AG08396 (cell line): Measurements from ENCODE around the gene ATP4B.

Experiments used
- DNase-seq: peaks from one replicate; pipeline ENCODE4 v3.0.0; 2012; ENCODE audit warnings: low spot score, mixed read lengths

ATP4B gene

DNA sequence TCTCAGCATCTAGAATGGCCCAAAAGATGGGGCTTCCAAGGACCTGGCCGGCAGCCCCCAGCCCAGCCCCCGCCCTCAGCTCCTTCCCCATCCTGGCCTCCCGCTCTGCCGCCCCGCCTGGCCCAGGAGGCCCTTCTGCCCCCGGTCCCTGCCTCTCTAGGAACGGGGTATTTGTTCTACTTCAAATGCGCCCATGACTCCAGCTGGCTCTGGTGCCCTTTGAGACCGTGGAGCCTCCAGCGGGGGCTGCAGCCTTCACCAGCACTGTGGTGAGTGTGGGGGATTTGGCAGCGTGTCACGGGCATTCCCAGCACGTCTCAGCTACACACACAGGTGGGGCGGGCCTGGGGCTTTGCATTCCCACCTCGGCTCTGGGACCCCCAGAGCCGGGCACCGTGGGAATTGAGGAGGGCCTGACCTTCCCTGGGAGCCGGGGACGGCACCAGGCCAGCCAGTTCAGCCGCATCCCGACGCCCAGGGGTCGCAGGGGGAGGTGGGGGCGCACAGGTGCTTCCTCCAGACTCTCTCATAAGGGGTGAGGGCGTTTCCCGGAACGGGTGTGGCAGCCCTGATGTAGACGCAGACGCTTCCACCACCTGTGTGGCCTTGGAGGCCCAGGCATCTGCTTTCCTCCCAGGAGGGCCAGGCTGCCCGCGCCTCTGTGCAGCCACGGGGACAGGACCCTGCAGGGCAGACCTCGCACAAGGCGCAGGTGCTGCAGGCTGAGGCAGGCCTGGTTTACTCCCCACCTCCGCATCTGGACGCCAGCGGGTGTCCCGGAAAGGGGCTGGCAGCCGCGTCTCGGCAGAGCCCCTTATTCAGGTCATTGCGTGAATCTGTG is 947 bp downstream of the ATP4B start:
- no peak for DNase-seq

DNA sequence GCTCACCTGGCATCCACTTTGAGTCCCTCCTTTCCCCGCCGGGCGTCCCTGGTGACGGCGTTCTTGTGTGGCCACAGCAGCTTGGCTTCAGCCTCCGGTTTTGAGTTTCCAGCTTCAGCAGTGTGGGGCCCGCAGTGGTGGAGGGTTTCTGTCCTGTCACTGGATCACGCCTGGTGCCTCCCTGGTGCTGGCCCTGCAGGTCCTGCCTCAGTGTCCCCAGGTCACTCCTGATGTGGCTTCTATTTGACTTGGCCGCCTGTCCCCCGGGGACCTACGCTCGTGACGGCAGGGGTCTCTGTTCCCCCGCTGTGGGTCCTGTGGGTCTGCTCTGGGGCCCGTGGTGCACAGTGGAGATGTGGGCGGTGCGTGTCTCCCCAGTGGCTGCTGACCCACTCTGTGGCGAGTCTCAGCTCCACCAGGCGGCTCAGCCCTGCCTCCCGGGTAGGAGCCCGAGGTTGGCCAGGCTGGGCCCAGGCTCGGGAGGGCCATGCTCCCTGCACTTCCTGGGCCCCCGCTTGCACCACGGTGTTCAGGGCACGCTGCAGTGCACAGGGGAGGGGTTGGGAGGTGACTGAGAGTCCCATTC is 1.9 kb downstream of the ATP4B start:
- no peak for DNase-seq

DNA sequence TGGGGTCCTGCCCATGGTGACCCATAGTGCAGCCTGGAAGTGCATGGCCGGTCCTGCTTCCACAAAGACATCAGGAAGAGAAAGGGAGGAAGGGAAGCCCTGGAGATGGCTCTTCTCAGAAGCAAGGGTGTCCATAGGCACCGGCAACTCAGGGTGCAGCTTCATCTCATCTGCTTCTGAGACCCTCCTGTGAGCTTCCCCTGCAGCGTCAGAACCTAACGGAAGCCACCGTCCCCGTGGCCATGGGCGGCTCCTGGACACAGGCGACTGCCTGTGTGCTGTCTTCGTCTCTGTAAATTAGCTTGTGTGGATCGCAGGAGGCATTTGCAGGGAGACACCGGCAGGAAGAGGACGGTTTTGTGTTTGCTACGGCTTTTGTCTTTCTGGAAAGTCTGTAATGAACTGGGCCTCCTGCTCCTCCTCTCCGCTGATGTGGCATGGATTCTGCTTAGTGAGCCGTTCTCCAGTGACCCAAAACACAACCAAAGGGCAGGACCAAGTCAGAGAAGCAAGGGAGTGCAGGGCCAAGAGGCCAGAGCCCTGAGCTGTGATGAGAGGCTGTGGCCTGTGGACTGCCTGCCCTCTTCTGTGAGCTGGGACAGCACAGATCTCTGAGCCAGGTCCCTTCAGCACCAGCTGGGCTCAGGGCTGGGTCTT is 2.5 kb downstream of the ATP4B start:
- DNase-seq = no peak

DNA sequence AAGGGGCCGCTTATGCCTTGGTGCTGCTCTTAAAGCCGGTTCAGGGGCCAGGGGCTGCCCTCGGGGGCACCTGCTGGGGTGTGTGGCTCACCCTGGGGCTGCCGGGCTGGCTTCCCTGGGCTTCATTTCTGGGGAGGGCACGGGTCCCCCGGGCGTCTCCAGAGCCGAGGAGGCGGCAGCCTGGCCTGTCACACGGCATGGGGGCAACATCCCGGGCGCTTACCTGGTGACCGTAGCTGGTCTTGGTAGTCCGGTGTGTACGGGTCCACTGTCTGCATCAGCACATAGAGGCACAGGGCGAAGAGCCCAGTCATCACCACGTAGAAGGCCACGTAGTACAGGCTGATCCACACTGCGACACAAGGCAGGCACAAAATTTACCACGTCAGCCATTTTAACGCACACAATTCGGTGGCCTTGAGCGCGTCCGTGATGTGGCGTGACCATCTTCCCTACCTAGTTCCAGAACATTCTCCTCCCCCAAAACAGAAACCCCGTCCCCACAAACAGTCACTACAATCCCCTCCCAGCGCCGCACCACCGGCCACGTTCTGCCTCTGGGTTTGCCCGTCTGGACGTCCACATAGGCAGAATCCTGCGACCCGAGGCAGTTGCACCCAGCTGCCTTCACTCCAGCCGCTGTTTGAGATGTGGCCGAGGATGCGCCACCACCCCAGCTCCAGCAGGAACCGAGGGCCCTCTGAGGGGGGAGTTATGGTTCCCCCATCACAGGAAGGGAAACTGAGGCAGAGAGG is 3.2 kb downstream of the ATP4B start:
- no peak for DNase-seq

DNA sequence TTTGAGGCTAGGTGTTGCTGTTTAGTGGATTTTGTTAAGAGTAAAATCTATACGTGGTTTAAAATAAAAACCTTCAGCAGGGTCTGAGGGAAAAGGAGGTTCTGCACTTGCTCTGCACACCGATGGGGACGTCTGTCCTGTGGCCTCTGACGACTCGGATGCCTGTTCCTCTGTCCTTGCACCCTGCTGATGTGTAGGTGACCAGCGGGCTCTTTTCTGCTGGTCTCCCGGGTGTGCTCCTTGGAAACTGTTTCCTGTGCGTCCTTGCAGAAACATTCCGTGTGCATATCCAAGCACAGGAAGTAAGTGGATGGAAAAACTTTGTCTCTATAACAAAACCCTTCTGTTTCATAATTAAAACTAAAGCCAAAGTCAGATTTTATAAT is 3.8 kb downstream of the ATP4B start:
- no peak for DNase-seq

DNA sequence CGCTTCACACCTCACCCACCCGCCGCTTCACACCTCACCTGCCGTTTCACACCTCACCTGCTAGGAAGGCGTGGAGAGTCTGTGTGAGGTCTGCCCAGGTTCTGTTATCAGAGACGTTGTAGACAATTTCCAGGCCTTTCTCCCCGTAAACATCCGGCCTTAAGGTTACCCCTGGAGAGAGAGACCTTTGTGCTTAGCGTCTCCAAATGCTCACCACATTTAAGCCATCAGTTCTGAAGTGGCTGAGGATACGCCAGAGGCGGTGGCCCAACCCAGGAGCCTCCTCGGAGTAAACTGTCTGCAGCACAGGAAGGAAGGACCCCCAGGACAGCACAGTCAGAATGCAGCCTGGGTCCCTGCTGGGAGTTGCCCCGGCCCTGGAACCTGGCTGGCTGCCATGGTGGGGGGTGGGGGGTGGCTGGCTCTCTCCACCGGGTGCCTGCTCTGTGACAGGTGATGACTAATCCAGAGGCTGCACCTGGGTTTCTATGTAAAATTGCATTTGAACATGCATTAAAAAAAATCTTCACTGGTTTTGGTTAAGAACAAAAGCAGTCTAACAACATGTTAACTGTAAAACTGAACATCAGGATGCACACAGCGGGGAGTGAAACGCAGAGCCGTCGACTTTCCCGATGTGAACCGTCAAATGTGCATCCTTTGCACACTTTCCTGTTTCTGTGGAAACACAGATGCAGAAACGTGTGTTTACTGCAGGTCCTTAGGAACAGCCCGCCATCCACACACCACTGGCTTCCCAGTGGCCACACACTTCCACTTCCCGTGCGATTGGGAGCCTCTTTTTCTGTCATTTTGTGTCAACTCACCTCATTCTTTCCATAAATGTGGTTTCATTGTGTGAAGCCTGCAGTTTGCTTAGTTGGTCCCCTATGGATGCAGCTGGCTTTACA is 4.5 kb downstream of the ATP4B start:
- no peak for DNase-seq

DNA sequence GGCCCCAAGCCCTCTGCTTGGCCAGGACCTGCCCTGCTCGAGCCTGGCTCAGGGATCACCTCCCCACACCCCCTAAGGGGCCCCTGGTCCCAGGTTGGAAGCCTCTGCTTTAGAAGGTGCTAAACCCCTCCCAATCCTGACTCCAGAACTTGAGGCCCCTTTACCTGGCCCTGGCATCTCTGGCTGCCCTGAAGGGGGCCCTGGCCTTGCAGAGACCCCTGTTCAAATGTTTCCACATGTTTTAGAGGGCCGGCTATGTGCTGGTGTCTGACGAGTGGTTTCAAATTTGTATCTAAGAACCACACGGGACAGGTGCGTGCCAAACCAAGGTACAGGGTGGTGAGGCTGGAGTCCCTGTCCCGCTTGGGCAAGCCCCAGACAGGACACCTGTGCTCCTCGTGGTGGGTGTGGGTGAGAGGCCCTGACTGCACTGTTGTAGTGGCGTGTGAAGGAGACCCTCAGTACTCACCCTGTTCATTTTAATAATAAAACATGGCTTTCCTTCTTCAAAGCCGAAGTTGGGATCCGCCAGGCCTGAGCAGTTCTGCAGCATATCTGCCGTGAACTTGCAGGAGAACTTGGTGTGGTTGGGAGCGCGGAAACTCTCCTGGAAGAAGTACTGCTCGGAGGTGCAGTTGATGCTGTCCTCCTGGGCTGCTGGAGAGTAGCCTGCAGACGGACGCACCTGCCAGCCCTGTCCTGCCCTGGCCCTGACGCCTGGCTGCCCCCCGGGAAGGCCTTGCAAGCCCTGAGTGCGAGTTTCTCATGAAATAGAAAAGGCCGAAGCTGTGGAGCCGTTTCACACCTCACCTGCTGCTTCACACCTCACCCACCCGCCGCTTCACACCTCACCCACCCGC is 5.4 kb downstream of the ATP4B start:
- no peak for DNase-seq

DNA sequence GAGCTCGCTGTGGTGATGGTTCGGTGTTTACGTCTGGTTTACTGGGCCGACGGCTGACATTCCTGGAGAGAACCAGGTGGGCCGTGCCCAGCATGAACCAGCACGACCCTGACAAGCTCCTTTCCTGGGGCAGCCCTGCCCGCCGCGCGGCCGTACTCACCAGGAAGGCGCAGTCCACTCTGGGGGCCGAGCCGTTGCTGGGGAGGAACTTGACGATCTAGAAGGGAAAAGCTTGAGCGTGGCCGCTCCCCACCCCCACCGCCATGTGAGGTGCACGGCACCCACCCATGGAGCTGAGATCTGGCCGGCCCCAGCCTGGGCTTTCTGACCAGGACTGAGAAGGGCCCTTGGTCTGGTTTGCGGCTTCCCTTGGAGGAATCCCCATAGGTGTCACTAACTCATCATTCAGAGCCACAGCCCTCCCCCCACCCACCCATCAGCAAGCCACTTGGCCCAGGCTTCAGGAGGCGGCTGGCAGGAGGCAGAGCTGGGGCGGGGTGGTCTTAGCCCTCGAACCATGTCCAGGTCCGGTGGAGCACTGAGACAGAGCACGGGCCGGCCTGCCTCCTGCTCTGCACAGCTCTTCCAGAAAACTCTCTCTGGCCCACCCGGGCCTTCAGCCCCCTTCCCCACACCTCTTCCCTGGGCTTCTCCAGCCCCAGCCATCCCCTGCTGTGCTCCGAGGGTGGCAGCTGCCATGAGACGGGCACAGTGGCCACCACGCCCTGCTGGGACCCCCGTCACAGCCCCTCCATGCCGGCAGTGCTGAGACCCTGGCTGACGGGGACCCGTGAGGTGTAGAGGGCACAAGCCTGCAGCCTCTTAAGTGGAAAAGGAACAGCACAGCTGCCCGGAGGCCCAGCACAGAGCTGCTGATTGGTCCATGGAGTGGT is 6.2 kb downstream of the ATP4B start:
- no peak for DNase-seq

DNA sequence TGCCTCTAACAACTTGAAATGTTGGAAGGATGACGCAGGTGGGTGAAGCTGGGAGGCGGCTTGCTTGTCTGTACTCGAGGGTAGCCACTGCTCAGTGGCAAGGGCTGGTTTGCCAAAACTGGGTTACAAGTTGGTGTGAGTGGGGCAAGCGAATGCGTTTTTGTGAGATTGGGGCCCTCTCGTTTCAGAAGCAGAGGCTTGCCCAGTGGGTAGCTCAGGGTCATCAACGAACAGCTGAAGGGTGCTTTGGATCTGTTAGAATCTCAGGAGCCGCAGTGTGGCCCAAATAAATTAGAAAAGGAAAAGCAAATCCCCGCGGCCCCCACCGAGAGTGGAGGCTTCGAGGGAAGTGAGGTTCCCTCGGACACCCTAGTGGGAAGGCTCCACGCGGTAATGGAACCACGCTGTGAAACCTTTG is 7.3 kb downstream of the ATP4B start:
- no peak for DNase-seq

DNA sequence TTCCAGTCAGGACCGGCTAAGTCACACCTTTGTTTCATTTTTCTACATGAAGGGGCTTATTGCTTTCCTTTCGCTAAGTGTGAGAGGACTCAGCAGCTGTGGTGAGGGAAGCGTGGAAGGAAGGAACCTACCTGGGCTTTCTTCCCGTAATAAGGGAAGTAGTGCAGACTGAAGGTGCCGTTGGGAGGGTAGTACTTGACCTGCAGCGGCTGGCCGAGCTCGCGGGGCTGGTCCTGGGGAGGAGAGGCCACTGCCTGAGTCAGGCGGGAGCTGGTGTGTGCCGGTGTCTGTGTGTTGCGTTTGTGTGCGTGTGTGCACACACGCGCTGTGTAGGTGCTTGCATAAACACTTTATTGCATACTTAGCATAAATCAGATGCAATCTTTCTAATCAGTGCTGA is 7.7 kb downstream of the ATP4B start:
- no peak for DNase-seq

DNA sequence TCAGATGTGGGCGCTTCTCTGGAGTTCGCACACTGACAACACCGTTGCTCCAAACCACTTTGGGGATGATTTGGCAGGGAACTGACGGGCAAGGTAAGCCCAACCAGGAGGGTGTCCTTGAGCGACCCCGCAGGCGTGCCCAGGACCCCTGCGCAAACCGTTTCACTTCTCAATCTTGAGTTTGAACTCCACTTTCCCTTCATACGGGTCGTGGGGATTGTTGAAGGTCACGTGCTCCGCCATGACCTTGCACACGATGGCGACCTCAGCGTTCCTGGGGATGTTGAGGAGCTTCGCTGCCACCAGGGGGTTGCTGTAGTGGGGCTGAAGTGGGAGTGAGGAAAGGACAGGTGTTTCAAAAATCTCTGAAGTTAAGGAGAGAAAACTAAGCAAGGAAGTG is 8.8 kb downstream of the ATP4B start:
- no peak for DNase-seq

DNA sequence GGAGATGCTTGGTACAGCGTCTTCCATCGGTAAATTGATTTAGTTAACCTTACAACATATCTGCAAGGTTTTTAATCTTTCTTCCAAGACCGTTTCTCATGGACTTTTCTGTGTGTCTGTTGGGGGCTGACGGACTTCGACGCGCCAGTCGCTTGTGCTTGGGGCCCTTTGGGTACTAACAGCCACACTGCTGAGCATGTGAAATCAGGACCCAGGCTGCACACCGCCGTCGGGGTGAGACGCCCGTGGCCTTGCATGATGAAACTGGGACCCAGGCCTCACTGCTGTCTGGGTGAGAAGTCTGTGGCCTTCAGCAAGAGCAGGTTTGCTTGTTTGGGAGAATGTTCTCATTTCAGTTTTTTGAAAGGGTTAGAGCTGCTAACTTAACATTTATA is 9.8 kb downstream of the ATP4B start:
- no peak for DNase-seq

DNA sequence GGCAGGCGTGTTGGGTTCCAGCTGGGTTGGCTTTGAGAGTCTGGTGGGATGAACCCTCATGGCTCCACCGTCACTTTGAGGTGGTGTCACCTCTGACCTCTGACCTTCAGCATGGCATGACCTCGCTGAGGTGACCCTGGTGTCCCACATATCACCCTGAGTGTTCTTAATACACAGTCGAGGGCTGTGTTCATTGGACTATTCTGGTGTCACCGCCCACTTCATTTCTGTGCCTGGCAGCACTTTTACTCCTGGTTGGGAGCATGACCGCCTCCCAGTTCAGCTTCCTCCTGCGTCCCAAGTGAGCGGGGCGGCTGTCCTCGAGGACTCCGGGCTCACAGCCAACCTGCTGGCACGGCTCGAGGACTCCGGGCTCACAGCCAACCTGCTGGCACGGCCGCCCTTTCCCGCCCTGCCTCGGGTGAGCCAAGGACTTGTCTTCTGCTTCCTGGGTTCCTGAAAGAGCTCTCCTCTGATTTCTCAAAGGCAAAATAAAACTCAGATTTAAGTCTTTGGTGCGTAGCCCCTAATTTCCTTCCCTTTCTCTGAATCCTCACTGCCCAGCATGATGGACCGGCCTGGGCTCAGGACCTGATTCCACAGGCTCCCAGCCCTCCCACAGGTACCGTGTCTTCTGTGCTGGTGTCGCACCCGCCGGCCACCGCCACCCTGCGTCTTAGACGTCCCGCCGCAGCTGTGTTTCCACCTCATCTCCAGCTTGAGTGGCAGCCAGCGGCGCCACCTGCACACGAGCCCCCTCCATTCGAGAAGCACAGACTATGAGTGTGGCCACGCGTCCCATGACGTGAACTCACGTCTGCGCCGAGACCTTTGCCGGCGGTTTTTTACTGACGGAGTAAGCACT is 10.4 kb downstream of the ATP4B start:
- peak; percentile 52 for DNase-seq

DNA sequence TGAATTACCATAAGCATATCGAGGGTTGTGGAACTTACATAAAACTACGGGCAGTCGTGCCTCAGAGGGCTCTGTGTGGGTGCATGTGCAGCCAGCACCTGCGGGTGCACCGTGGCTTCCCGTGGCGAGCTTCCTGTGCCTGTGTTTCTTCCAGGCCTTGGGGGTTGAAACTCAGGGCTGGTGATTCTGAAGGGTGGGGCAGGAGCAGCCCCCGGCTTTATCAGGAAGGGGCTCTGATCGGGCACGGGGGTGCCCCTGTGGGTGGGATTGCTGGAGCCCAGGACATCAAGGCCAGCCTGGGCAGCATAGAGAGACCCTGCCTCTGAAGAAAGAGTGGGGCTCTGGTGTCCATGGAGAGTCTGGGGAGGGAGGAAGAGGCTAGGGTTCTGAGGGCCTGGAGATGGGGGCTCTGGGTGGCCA is 11.1 kb downstream of the ATP4B start:
- no peak for DNase-seq

DNA sequence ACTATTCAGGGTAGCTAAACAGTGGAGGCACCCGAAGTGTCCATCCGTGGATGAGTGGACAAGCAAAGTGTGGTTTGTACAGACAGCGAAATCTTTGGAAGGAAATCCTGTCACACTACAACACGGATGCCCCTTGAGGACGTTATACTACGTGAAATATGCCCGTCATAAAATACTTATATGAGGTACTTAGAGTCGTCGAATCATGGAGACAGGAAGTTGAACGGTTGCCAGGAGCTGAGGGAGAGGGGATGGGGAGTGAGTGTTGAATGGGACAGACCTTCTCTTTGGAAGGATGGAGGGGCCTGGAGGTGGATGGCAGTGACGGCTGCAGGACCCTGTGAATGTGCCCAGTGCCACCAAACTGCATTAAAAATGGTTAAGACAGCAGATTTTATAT is 11.6 kb downstream of the ATP4B start:
- DNase-seq = no peak

DNA sequence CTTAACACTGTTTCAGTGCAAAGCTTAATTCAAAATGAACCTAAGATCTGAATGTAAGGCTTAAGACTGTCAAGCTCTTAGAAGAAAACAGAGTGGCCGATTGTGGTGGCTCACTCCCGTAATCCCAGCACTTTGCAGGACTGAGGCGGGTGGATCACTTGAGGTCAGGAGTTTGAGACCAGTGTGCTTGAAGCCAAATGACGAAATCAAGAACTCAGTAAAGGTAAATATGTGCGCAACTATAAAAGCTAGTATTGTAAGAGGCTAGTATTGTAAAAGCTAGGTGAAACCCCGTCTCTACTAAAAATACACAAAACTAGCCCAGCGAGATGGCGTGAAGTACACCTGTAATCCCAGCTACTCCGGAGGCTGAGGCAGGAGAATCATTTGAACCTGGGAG is 12.7 kb downstream of the ATP4B start:
- DNase-seq = no peak

DNA sequence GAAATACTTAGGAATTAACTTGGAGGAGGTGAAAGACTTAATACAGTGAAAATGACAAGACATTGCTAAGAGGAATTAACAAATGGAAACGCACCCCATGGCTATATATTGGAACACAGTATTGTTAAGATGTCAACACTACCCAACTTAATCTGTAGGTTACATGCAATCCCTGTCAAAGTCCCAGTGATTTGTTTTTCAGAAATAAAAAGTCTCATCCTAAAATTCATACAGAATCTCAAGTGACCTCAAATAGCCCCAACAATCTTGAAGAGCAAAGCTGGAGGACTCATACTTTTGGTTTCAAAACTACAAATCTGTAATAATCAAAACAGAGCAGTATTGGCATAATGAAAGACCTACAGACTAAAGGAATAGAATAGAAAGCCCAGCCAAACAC is 13.2 kb downstream of the ATP4B start:
- DNase-seq = no peak

DNA sequence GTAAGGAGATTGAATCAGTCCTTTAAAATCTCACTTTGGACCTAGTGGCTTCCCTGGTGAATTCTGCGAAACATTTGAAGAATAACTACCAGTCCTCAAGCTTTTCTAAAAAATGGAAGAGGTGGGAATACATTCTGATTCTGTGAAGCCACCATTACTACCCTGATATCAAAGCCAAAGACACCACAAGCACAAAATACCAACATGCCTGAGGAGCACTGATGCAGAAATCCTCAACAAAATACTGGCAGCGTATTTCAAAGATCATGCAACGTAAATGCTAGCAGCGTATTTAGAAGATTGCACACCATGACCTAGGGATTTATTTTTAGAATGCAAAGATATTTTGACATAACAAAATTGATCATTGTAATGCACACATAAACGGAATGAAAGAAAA is 14.4 kb downstream of the ATP4B start:
- DNase-seq = no peak

DNA sequence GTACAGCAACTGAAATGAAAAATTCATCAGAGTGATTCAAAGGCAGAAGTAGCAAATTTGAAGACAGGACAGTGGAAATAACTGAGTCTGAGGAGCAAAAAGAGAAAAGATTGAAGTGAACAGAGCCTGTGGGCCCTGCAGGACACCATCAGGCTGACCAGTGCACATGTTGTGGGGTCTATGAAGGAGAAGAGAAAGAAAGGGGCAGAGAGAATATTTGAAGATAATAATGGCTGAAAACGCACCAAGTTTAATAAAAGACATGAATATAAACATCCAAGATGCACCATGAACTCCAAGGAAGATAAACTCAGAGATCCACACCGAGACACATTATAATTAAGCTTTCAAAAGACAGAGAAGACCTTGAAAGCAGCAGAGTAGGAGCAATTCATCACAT is 15.4 kb downstream of the ATP4B start:
- no peak for DNase-seq
